ENCODE data around the gene KRTAP5-11. TPM values are rescaled to one million over a fixed set of nuclear protein-coding genes. Genes with fewer than 3 reads are reported as not detected.
"Not testable (repeated sequence)": the region's sequence is repeated elsewhere in the genome, so short reads cannot be mapped to it uniquely, and the experiment has no call there.

Gene KRTAP5-11
- polyA plus RNA-seq, 1 donor, result 0.19 TPM

DNA sequence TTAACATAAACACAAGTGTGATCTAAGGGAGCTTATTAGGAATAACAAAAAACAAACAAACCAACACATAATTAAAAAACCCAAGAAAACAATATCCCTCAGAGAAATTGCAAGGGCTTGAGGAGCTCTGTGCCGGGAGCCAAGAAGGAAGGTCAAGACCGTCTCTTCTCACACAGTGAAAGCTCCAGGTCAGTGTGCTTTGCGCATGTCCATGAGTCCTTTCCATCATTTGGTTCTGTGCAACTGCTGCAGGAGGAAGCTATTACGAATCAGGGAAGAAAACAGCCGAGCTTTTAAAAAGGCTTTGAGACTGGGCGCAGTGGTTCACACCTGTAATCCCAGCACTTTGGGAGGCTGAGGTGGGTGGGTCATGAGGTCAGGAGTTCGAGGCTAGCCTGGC, 40.3 kb downstream of the KRTAP5-11 start:
- no peak for DNase-seq
- H3K9me3 ChIP-seq (ENCODE audit: control insufficient read depth, low read depth, low read length), result no peaks in the 10 kb centered on the region
- WGBS (ENCODE audit: insufficient coverage, low lambda C conversion rate), result no CpG with 5 or more reads among the region's 7 CpGs

DNA sequence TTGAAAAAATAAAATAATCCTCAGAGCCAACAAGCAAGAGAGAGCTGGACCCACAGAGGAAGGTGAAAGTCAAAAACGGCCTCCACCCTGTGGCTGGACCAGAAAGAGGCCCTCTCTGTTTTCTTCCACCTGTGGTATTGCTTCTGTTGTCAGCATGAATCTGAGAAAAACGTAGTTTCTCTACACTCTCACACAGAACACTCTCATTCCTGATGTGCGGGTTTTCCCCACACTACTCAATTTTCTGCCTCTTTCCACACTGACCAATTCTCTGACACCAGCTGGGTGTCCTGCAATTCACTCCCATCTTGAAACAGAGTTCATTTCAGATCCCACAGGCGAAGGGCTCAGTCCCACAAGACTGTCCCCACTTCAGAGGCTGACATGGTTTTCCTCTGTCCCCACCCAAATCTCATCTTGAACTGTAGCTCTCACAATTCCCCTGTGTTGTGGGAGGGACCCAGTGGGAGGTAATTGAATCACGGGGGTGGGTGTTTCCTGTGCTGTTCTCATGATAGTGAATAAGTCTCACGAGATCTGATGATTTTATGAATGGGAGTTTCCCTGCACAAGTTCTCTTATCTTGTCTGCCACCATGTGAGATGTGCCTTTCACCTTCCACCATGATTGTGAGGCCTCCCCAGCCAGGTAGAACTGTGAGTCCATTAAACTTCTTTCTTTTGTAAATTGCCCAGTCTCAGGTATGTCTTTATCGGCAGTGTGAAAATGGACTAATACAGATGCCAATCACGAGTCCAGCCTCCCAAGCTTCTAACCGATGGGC, 42.0 kb downstream of the KRTAP5-11 start:
- not testable (repeated sequence) for H3K27ac ChIP-seq (ENCODE audit: low read length); H3K4me3 ChIP-seq (ENCODE audit: low read length)

More for the DNA sequence above, 40.3 kb downstream of the KRTAP5-11 start:
- Histone ChIP-seq H3K36me3 (ENCODE audit: control insufficient read depth, insufficient read depth, low read length) (no peaks in the 10 kb centered on the region), H3K27me3 (ENCODE audit: control insufficient read depth, insufficient read depth, low read length) (no peaks in the 10 kb centered on the region), H3K4me3 (ENCODE audit: low read length) (no peak overlapping the region), H3K27ac (ENCODE audit: low read length) (no peak overlapping the region), H3K4me1 (ENCODE audit: control insufficient read depth, insufficient read depth, low read length) (no peaks in the 10 kb centered on the region)

DNA sequence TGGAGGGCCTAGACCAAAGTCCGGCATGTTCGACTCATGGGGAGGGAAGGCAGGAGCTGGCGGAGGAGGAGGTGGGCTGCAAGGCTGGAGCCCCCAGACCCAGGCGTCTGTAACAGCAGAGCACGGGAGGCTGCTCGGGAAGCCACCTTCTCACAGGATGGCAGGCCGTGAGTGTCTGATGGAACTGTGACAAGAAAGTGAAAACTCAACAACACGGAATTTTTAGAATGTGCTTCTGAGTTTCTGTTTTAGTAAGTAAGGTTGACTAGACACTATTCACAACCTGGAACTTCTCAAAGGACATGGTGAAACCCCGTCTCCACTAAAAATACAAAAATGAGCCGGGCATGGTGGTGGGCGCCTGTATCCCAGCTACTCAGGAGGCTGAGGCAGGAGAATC, 42.7 kb downstream of the KRTAP5-11 start:
- H3K4me1 ChIP-seq (ENCODE audit: control insufficient read depth, insufficient read depth, low read length); H3K4me3 ChIP-seq (ENCODE audit: low read length); DNase-seq; H3K27me3 ChIP-seq (ENCODE audit: control insufficient read depth, insufficient read depth, low read length); H3K27ac ChIP-seq (ENCODE audit: low read length); H3K9me3 ChIP-seq (ENCODE audit: control insufficient read depth, low read depth, low read length); H3K36me3 ChIP-seq (ENCODE audit: control insufficient read depth, insufficient read depth, low read length): not testable (repeated sequence)
- no CpG with 5 or more reads among the region's 11 CpGs for WGBS (ENCODE audit: insufficient coverage, low lambda C conversion rate)

More for the DNA sequence above, 42.0 kb downstream of the KRTAP5-11 start:
- not testable (repeated sequence) for H3K36me3 ChIP-seq (ENCODE audit: control insufficient read depth, insufficient read depth, low read length); DNase-seq; H3K27me3 ChIP-seq (ENCODE audit: control insufficient read depth, insufficient read depth, low read length); H3K9me3 ChIP-seq (ENCODE audit: control insufficient read depth, low read depth, low read length); H3K4me1 ChIP-seq (ENCODE audit: control insufficient read depth, insufficient read depth, low read length)
- no CpG with 5 or more reads among the region's 9 CpGs for WGBS (ENCODE audit: insufficient coverage, low lambda C conversion rate)

- DNase-seq, result no peak
- 83% methylated on average over 1 of the region's 11 CpGs for WGBS (ENCODE audit: insufficient coverage, low lambda C conversion rate)
- Histone ChIP-seq H3K9me3 (ENCODE audit: control insufficient read depth, low read depth, low read length) (no peaks in the 10 kb centered on the region), H3K4me3 (ENCODE audit: low read length) (no peak overlapping the region), H3K36me3 (ENCODE audit: control insufficient read depth, insufficient read depth, low read length) (no peaks in the 10 kb centered on the region), H3K27ac (ENCODE audit: low read length) (no peak overlapping the region), H3K4me1 (ENCODE audit: control insufficient read depth, insufficient read depth, low read length) (peaks cover 4% of the 10 kb centered on the region), H3K27me3 (ENCODE audit: control insufficient read depth, insufficient read depth, low read length) (no peaks in the 10 kb centered on the region)
Observed at GRCh38 chr11:71539017-71539416, 43.7 kb downstream of the KRTAP5-11 start.

GRCh38 chr11:71538666-71538990, 44.0 kb downstream of the KRTAP5-11 start:
- no peaks in the 10 kb centered on the region for H3K27me3 ChIP-seq (ENCODE audit: control insufficient read depth, insufficient read depth, low read length)
- no peak for DNase-seq
- H3K27ac ChIP-seq (ENCODE audit: low read length), result no peak overlapping the region
- H3K9me3 ChIP-seq (ENCODE audit: control insufficient read depth, low read depth, low read length), result no peaks in the 10 kb centered on the region
- H3K4me3 ChIP-seq (ENCODE audit: low read length), result no peak overlapping the region
- no peaks in the 10 kb centered on the region for H3K36me3 ChIP-seq (ENCODE audit: control insufficient read depth, insufficient read depth, low read length)
- WGBS (ENCODE audit: insufficient coverage, low lambda C conversion rate), result no CpG with 5 or more reads among the region's 4 CpGs
- peaks cover 4% of the 10 kb centered on the region for H3K4me1 ChIP-seq (ENCODE audit: control insufficient read depth, insufficient read depth, low read length)

DNA sequence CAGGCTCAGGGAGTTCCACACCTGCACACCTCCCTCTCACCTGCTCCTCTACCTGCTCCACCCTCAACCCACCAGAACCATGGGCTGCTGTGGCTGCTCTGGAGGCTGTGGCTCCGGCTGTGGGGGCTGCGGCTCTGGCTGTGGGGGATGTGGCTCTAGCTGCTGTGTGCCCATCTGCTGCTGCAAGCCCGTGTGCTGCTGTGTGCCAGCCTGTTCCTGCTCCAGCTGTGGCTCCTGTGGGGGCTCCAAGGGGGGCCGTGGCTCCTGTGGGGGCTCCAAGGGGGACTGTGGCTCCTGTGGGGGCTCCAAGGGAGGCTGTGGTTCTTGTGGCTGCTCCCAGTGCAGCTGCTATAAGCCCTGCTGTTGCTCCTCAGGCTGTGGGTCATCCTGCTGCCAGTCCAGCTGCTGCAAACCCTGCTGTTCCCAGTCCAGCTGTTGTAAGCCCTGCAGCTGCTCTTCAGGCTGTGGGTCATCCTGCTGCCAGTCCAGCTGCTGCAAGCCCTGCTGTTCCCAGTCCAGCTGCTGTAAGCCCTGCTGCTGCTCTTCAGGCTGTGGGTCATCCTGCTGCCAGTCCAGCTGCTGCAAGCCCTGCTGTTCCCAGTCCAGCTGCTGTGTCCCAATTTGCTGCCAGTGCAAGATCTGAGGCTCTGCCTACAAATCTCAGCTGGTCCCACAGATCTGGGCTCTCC, 44.6 kb downstream of the KRTAP5-11 start, which contains the start of gene KRTAP5-8:
KRTAP5-8 (plus strand) TSS at position 49 of the 689 bp plus-strand sequence; CDS start at position 80, 31 bp downstream.
- H3K4me1 ChIP-seq (ENCODE audit: control insufficient read depth, insufficient read depth, low read length); H3K36me3 ChIP-seq (ENCODE audit: control insufficient read depth, insufficient read depth, low read length); H3K4me3 ChIP-seq (ENCODE audit: low read length); DNase-seq; H3K27ac ChIP-seq (ENCODE audit: low read length); H3K27me3 ChIP-seq (ENCODE audit: control insufficient read depth, insufficient read depth, low read length); H3K9me3 ChIP-seq (ENCODE audit: control insufficient read depth, low read depth, low read length): not testable (repeated sequence)
- no CpG with 5 or more reads among the region's 4 CpGs for WGBS (ENCODE audit: insufficient coverage, low lambda C conversion rate)

GRCh38 chr11:71537537-71537936, 45.1 kb downstream of the KRTAP5-11 start:
- Histone ChIP-seq H3K27ac (ENCODE audit: low read length) (no peak overlapping the region), H3K4me1 (ENCODE audit: control insufficient read depth, insufficient read depth, low read length) (peaks cover 4% of the 10 kb centered on the region), H3K9me3 (ENCODE audit: control insufficient read depth, low read depth, low read length) (no peaks in the 10 kb centered on the region), H3K4me3 (ENCODE audit: low read length) (no peak overlapping the region), H3K36me3 (ENCODE audit: control insufficient read depth, insufficient read depth, low read length) (no peaks in the 10 kb centered on the region), H3K27me3 (ENCODE audit: control insufficient read depth, insufficient read depth, low read length) (no peaks in the 10 kb centered on the region)
- no peak for DNase-seq
- 90% methylated on average over 2 of the region's 9 CpGs for WGBS (ENCODE audit: insufficient coverage, low lambda C conversion rate)

GRCh38 chr11:71535825-71536224, 46.9 kb downstream of the KRTAP5-11 start:
- 100% methylated on average over 2 of the region's 9 CpGs for WGBS (ENCODE audit: insufficient coverage, low lambda C conversion rate)
- no peaks in the 10 kb centered on the region for H3K36me3 ChIP-seq (ENCODE audit: control insufficient read depth, insufficient read depth, low read length)
- H3K9me3 ChIP-seq (ENCODE audit: control insufficient read depth, low read depth, low read length), result no peaks in the 10 kb centered on the region
- no peak for DNase-seq
- no peak overlapping the region for H3K27ac ChIP-seq (ENCODE audit: low read length)
- no peak overlapping the region for H3K4me3 ChIP-seq (ENCODE audit: low read length)
- peaks cover 4% of the 10 kb centered on the region for H3K4me1 ChIP-seq (ENCODE audit: control insufficient read depth, insufficient read depth, low read length)
- no peaks in the 10 kb centered on the region for H3K27me3 ChIP-seq (ENCODE audit: control insufficient read depth, insufficient read depth, low read length)

- no CpG with 5 or more reads among the region's 17 CpGs for WGBS (ENCODE audit: insufficient coverage, low lambda C conversion rate)
- not testable (repeated sequence) for H3K9me3 ChIP-seq (ENCODE audit: control insufficient read depth, low read depth, low read length); H3K36me3 ChIP-seq (ENCODE audit: control insufficient read depth, insufficient read depth, low read length); H3K27me3 ChIP-seq (ENCODE audit: control insufficient read depth, insufficient read depth, low read length); H3K4me3 ChIP-seq (ENCODE audit: low read length); H3K4me1 ChIP-seq (ENCODE audit: control insufficient read depth, insufficient read depth, low read length)
- DNase-seq, result peak in 1 of 2 donors; percentile 56
- peak overlapping the region; percentile 49 for H3K27ac ChIP-seq (ENCODE audit: low read length)
Observed at GRCh38 chr11:71534711-71535608, 47.7 kb downstream of the KRTAP5-11 start.

DNA sequence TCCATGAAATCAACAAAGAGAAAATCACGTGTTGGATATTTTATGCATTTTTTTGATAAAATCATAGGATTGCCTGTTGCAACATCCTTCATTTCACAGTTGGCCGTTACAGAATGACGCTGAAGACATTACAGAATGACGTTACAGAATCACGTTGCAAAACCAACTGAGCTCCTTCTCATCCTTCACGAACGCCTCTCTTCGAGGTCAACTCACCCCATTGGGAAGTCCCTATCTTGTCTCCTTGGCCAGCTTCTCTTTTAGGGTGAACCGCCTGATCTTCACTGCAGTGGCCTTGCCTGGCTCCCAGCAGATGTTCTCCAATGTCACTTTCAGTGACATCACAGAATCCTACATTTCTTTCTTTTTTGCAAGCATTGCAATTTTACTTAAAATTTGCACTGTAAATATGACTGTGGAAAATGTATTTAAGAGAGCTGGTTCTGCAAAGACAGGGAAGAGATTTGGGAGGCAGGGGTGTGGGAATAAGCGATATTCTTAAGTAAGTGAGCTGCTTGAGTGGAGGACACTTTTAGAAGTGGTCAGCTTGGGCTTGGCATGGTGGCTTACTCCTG, 50.6 kb downstream of the KRTAP5-11 start:
- Histone ChIP-seq H3K4me1 (ENCODE audit: control insufficient read depth, insufficient read depth, low read length) (peaks cover 5% of the 10 kb centered on the region), H3K4me3 (ENCODE audit: low read length) (no peak overlapping the region), H3K27ac (ENCODE audit: low read length) (no peak overlapping the region), H3K36me3 (ENCODE audit: control insufficient read depth, insufficient read depth, low read length) (no peaks in the 10 kb centered on the region), H3K9me3 (ENCODE audit: control insufficient read depth, low read depth, low read length) (no peaks in the 10 kb centered on the region), H3K27me3 (ENCODE audit: control insufficient read depth, insufficient read depth, low read length) (no peaks in the 10 kb centered on the region)
- no peak for DNase-seq
- 81% methylated on average over 3 of the region's 10 CpGs for WGBS (ENCODE audit: insufficient coverage, low lambda C conversion rate)
